HG03354 (cell line): ENCODE measurements around the gene ESCO1.
"Not testable (repeated sequence)": the region's sequence is repeated elsewhere in the genome, so short reads cannot be mapped to it uniquely, and the experiment has no call there.

ENCODE experiments used
- ATAC-seq: cut with Tn5 transposase; IDR thresholded peaks from one replicate; pipeline ENCODE4 v1.9.1; 2021; ENCODE audit warnings: mild to moderate bottlenecking; ENCODE audit not compliant: unreplicated experiment, poor library complexity, severe bottlenecking

Gene ESCO1

DNA sequence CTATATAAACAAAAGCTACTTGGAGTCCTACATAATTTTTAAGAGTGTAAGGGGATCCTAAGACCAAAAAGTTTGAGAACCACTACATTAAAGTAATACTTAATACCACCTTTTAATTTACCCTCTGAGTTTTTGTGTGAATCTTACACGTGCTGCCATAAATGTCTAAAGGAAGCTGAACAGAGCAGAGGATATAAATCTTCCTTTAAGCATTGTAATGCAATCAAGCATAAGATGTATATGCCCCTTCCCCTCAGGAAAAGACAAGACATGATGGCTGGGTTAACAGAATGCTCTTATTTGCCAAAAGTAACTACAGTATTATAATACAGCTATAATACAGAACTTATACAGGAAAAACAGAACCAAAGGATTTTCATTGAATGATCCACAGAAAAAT lies 2.9 kb downstream of the ESCO1 start:
- ATAC-seq, result no peak

- no peak for ATAC-seq
Observed at GRCh38 chr18:21593540-21594257, 6.8 kb downstream of the ESCO1 start.

DNA sequence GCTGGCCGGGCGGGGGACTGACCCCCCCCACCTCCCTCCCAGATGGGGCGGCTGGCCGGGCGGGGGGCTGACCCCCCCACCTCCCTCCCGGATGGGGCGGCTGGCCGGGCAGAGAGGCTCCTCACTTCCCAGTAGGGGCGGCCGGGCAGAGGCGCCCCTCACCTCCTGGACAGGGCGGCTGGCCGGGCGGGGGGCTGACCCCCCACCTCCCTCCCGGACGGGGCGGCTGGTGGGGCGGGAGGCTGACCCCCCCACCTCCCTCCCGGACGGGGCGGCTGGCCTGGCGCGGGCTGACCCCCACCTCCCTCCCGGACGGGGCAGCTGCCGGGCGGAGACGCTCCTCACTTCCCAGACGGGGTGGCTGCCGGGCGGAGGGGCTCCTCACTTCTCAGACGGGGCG lies 8.1 kb downstream of the ESCO1 start:
- not testable (repeated sequence) for ATAC-seq

- no peak for ATAC-seq
Observed at GRCh38 chr18:21584391-21584790, 16.1 kb downstream of the ESCO1 start.

DNA sequence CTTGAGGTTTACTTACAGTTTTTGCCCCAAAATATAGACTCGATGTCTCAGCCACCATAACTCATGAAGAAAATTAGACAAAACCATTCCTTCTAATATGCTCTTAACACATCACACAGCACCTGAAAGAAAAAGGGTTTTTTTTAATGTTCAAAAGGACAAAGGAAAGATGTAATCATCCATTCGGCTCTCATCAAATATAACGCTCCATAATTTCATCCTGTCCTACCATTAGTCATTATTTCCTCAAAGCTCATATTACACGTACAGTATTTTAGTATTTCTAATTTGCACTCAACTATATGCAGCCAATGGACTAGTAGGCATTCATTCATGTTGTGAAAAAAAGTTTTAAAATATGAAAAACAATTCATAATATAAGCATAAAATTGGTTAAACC lies 24.8 kb downstream of the ESCO1 start:
- no peak for ATAC-seq

DNA sequence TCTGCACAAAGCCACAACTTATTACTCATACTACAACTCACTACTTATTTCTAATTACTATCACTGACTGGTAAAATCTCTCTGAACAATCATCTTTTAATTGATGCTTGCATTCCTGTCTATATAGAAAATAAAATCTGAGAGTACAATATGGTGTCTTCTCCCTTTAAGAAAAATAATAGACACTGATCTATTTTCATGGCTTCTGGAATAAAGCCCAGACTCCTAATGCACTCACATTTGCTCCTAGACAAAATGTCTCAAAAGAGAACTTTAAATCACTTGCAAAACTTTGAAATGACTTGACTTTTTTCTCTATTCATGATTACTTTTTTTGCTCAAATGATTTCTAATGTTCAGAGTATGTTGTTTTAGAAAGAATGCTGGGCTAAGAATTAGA lies 28.7 kb downstream of the ESCO1 start:
- ATAC-seq, result no peak

DNA sequence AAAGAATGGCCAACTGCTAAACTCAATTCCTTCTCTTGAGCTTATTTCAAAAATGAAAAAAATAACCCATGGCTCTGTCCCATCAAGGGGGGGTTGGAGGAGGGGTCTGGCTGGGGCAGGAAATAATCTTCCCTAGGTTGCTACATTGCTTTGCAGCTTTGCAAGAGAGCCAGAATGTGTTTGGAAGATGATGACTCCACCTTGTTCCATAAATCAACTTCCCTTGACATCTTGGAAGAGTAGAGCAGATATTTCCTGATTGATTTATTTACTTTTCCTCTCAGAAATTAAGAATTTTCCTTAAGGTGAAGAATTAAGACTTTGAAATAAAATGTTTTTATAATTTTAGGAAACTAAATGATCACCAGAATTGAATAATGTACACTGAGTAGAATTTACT lies 41.3 kb downstream of the ESCO1 start:
- ATAC-seq, result no peak

GRCh38 chr18:21557607-21558253 lies 42.8 kb downstream of the ESCO1 start:
- ATAC-seq, result no peak

- no peak for ATAC-seq
Observed at GRCh38 chr18:21550510-21550970, 50.0 kb downstream of the ESCO1 start.

- ATAC-seq, result no peak
Observed at GRCh38 chr18:21548647-21549046, 51.9 kb downstream of the ESCO1 start.

GRCh38 chr18:21546423-21546822 lies 54.1 kb downstream of the ESCO1 start:
- ATAC-seq, result no peak

- ATAC-seq, result no peak
Observed at GRCh38 chr18:21538230-21538629, 62.3 kb downstream of the ESCO1 start.

GRCh38 chr18:21534327-21534726 lies 66.2 kb downstream of the ESCO1 start:
- no peak for ATAC-seq

DNA sequence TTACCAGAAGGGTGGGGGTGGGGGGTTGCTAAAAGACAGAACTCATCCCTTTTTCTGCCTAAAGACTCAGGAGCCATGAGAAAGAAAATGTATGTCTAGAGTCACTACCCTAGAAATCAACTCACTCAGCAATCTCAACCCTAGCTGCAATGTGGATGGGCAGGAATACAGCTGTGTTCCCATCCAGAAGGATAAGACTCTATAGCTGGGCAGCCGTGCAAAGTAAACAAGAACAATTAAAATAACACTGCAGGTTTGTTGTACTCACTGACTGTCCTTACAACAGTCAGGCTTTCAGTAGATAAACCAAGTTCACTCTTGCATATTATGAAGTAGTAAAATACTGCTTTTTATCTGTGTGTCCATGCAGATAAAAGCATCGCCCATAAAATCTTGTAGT lies 74.0 kb downstream of the ESCO1 start:
- no peak for ATAC-seq

DNA sequence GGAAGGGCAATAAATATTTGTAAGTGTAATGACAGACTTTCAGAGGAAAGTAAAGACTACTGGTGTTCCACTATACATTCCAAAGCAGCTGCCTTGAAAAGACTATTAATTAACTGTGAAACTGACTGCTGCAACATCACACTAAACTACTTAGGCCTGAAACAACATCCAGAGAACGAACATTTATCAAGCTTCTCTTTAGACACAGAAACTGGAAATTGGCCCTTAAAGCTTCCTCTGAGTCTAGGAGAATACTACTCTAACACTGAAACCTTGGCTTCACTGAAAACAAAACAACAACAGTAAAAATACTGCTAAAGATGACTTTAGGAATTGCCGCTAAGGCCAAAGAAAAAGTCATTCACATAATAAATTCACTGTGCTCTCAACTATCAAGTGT lies 74.6 kb downstream of the ESCO1 start:
- no peak for ATAC-seq

- ATAC-seq, result no peak
Observed at GRCh38 chr18:21522530-21522929, 78.0 kb downstream of the ESCO1 start.

DNA sequence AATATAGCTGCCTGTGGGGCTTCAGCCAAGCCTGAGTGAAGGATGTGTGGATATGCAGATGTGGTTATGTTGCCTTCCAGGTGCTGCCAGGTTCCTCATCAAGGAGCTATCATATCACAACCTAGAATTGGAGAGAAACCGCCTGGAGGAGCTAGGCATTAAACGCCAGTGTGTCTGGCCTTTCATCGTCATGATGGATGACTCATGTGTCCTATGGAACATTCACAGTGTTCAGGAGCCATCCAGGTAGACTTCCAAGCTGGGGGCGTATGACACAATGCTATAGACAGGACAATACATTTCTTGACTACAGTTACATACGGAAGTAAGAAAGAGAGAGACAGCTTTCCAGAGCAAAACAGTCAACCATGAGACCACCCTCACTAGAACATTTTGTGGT lies 86.8 kb downstream of the ESCO1 start:
- no peak for ATAC-seq

GRCh38 chr18:21513292-21513691 lies 87.2 kb downstream of the ESCO1 start:
- no peak for ATAC-seq

GRCh38 chr18:21509062-21509461 lies 91.4 kb downstream of the ESCO1 start:
- ATAC-seq, result no peak

DNA sequence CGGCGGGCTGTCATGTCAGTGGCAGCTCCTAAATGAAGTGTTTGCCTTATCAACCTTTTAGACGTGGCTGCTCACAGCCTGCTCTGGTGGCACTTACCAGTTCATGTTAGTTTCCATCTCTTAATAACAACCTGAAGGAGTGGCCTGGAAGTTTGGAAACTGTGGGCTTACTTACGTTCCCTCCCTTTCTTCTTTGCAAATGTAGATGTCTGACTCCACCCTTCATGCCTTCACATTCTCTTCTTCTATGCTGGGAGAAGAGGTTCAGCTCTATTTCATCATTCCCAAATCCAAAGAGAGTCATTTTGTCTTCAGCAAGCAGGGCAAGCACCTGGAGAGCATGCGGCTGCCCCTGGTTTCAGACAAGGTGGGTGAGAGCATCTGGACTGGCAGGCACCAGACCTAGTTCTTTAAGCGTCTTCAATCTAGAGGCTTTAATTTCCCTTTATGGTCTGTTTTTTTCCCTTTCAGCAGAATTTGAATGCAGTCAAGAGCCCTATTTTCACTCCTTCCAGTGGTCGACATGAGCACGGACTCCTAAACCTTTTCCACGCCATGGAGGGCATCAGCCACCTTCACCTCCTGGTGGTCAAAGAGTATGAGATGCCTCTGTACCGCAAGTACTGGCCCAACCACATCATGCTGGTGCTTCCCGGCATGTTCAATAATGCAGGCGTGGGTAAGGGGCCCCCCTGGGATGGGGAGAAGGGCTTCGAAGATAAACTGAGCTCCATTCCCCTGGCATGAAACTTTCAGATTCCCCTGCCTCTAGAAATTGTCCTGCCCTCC lies 92.4 kb downstream of the ESCO1 start:
- no peak for ATAC-seq

GRCh38 chr18:21502661-21503060 lies 97.8 kb downstream of the ESCO1 start:
- no peak for ATAC-seq
